HepG2 (cell line): ENCODE measurements around the gene CD86. TPM values are rescaled to one million over a fixed set of nuclear protein-coding genes. Genes with fewer than 3 reads are reported as not detected.
"Not testable (repeated sequence)": the region's sequence is repeated elsewhere in the genome, so short reads cannot be mapped to it uniquely, and the experiment has no call there.

ENCODE experiments used
- ATAC-seq: fragments of 200-7000 bp; cut with Tn5 transposase; 3 replicates; pipeline ENCODE4 v1.9.1; 2020; ENCODE audit warnings: mild to moderate bottlenecking, moderate library complexity
- BruUV-seq: library from RNA; stranded (reverse); fragments of 400-500 nt; replicated peaks from 2 replicates; lab custom pipeline; 2021; lab: Mats Ljungman, UMichigan
- CTCF ChIA-PET: fragments of 300-600 bp; formaldehyde crosslinking; extraction: SDS; loops from one replicate; lab custom pipeline; 2021; ENCODE audit warnings: low total read pairs, inconsistent platforms, low intra/inter-chr PET ratio; lab: Yijun Ruan, JAX
- POLR2A ChIA-PET: fragments of 350-600 bp; sonication (Branson Sonifier 250); formaldehyde crosslinking; loops from one replicate; lab custom pipeline; 2020; ENCODE audit warnings: antibody characterized with exemption, inconsistent platforms; lab: Yijun Ruan, JAX
- DNase-seq: peaks from one replicate; pipeline ENCODE4 v3.0.0-alpha.2; 2015; ENCODE audit warnings: low spot score
- FAIRE-seq: peaks from 3 replicates; lab custom pipeline; 2011; peaks lifted over from hg19 to GRCh38; lab: Jason Lieb, UNC
- H2AFZ ChIP-seq: one replicate; pipeline ENCODE4 v1.6.1; 2011; ENCODE audit warnings: low read length, inconsistent platforms
- H3K27ac ChIP-seq: fragments of 300-600 bp; 3 replicates; pipeline ENCODE4 v1.8.0; 2011; ENCODE audit warnings: mixed run types, mild to moderate bottlenecking, mixed read lengths, low read length, inconsistent platforms; ENCODE audit not compliant: insufficient read depth; ENCODE audit errors: extremely low read length
- H3K27me3 ChIP-seq, 2 experiments: fragments of 200-600 bp in 1 of 2; 2 replicates in 1 of 2; 3 replicates in 1 of 2; pipeline versions ENCODE4 v1.6.0 to v1.8.0; 2011; ENCODE audit warnings: low read length in 2 of 2, mild to moderate bottlenecking in 2 of 2, moderate library complexity in 2 of 2, inconsistent platforms in 1 of 2; ENCODE audit not compliant: insufficient read depth in 2 of 2, control insufficient read depth in 1 of 2
- H3K36me3 ChIP-seq, 2 experiments: fragments of 200-600 bp in 1 of 2; replicated peaks in 1 of 2; 2 replicates in 1 of 2; 3 replicates in 1 of 2; pipeline versions ENCODE4 v1.5.1 to v1.8.0; 2011; ENCODE audit warnings: low read length in 2 of 2, inconsistent platforms in 1 of 2; ENCODE audit not compliant: insufficient read depth in 2 of 2, control insufficient read depth in 1 of 2
- H3K4me1 ChIP-seq: 2 replicates; pipeline ENCODE4 v1.5.1; 2012; ENCODE audit warnings: low read length, inconsistent platforms; ENCODE audit not compliant: insufficient read depth
- H3K4me2 ChIP-seq: 2 replicates; pipeline ENCODE4 v1.6.0; 2011; ENCODE audit warnings: low read depth, low read length, inconsistent platforms
- H3K4me3 ChIP-seq, 3 experiments: fragments of 200-600 bp in 1 of 3; sonication (generic), shearing (Covaris generic) in 1 of 3; replicated peaks in 1 of 3; 2 replicates each; pipeline ENCODE4 v1.5.1; 2011 to 2016; ENCODE audit warnings: low read length in 3 of 3, inconsistent platforms in 2 of 3, low read depth in 2 of 3, mild to moderate bottlenecking in 2 of 3, control low read depth in 1 of 3, mixed read lengths in 1 of 3; ENCODE audit not compliant: insufficient read depth in 1 of 3
- H3K79me2 ChIP-seq: one replicate; pipeline ENCODE4 v1.6.1; 2011; ENCODE audit warnings: low read length, inconsistent platforms; ENCODE audit not compliant: insufficient read depth
- H3K9ac ChIP-seq: 2 replicates; pipeline ENCODE4 v1.6.0; 2011; ENCODE audit warnings: mild to moderate bottlenecking, low read depth, low read length, inconsistent platforms; ENCODE audit not compliant: insufficient read depth
- H3K9me3 ChIP-seq: 2 replicates; pipeline ENCODE4 v1.5.1; 2012; ENCODE audit warnings: mild to moderate bottlenecking, low read length
- H4K20me1 ChIP-seq: 2 replicates; pipeline ENCODE4 v1.6.0; 2011; ENCODE audit warnings: inconsistent platforms, mild to moderate bottlenecking, low read length, moderate library complexity; ENCODE audit not compliant: insufficient read depth
- EHMT2 ChIP-seq: fragments of 200-600 bp; sonication (generic); IDR thresholded peaks from 2 replicates; pipeline ENCODE4 v1.7.0; 2017; ENCODE audit warnings: antibody characterized with exemption, low read depth, low read length, borderline replicate concordance
- FOXJ3 ChIP-seq: sonication (generic); formaldehyde crosslinking; IDR thresholded peaks from 2 replicates; pipeline ENCODE4 v1.4.0; 2020; ENCODE audit warnings: missing genetic modification reagents, mild to moderate bottlenecking, borderline replicate concordance
- MED1 ChIP-seq: sonication (generic); formaldehyde crosslinking; IDR thresholded peaks from 2 replicates; pipeline ENCODE4 v1.4.0; 2020; ENCODE audit warnings: missing genetic modification reagents
- NCOA1 ChIP-seq: sonication (generic); formaldehyde crosslinking; IDR thresholded peaks from 2 replicates; pipeline ENCODE4 v1.9.0; 2021; ENCODE audit warnings: missing genetic modification reagents
- NCOA2 ChIP-seq: sonication (generic); formaldehyde crosslinking; IDR thresholded peaks from 2 replicates; pipeline ENCODE4 v1.8.0; 2022; ENCODE audit warnings: inconsistent platforms
- REPIN1 ChIP-seq: sonication (generic); formaldehyde crosslinking; IDR thresholded peaks from 2 replicates; pipeline ENCODE4 v1.8.0; 2022; ENCODE audit warnings: missing genetic modification reagents, low read depth, mild to moderate bottlenecking, borderline replicate concordance
- RFX1 ChIP-seq: fragments of 450-650 bp; IDR thresholded peaks from 2 replicates; pipeline ENCODE4 v1.6.1; 2017
- SRSF4 ChIP-seq: fragments of 200-400 bp; formaldehyde crosslinking; IDR thresholded peaks from one replicate; pipeline ENCODE4 v1.6.1; 2018; ENCODE audit warnings: mild to moderate bottlenecking, low read depth, low read length, moderate library complexity; ENCODE audit not compliant: poor library complexity, severe bottlenecking
- TEAD2 ChIP-seq: sonication (generic); formaldehyde crosslinking; IDR thresholded peaks from 2 replicates; pipeline ENCODE4 v1.9.0; 2021; ENCODE audit warnings: missing genetic modification reagents
- ZNF33B ChIP-seq: sonication (generic); formaldehyde crosslinking; IDR thresholded peaks from 2 replicates; pipeline ENCODE4 v1.5.1; 2020; ENCODE audit warnings: mild to moderate bottlenecking, missing genetic modification reagents
- ZNF724P ChIP-seq: sonication (generic); formaldehyde crosslinking; IDR thresholded peaks from 2 replicates; pipeline ENCODE4 v1.8.0; 2022; ENCODE audit warnings: missing genetic modification reagents, borderline replicate concordance
- ZNF816 ChIP-seq: sonication (generic); formaldehyde crosslinking; IDR thresholded peaks from 2 replicates; pipeline ENCODE4 v1.8.0; 2022; ENCODE audit warnings: missing genetic modification reagents, mild to moderate bottlenecking, borderline replicate concordance
- WGBS: methylation state at CpG from one replicate; pipeline ENCODE4 v1.1.6; 2017; ENCODE audit warnings: low lambda C conversion rate; 5-methylcytosine and 5-hydroxymethylcytosine counted together
- in situ Hi-C: cut with HindIII; loops from 2 replicates; pipeline ENCODE4 v1.10.0; 2017; ENCODE audit warnings: low pct_unique_long_range_greater_than_20kb; ENCODE audit not compliant: extremely low pct_ligation_motif_present
- intact Hi-C: fragments of 100-400 bp; cut with micrococcal nuclease; formaldehyde crosslinking; loops from one replicate; pipeline ENCODE4 v1.10.0; 2022; ENCODE audit not compliant: unreplicated experiment
- polyA plus RNA-seq, 8 experiments: library from polyadenylated mRNA; depleted of rRNA in 3 of 8; stranded (reverse) in 7 of 8; unstranded in 1 of 8; fragments of >200 nt; fragmentation: Illumina TruSeq in 4 of 8; extraction: Trizol in 4 of 8; gene quantifications; 2 replicates each; pipeline versions ENCODE4 v1.2.1 to v1.2.3, GENCODE V29; 2011 to 2016; ENCODE audit warnings: low read depth in 4 of 8, missing spikeins in 1 of 8, mixed read lengths in 1 of 8; ENCODE audit not compliant: insufficient read depth in 1 of 8
- total RNA-seq, 5 experiments: library from RNA; depleted of rRNA; stranded (reverse); fragments of >200 nt; fragmentation: Illumina TruSeq; extraction: Trizol; gene quantifications; 2 replicates each; pipeline ENCODE4 v1.2.3, GENCODE V29; 2016; ENCODE audit warnings: low read depth in 1 of 5
- TF ChIP-seq, protein P1 (sequence below): IDR thresholded peaks from 2 replicates; pipeline ENCODE4 v1.6.1; 2016; ENCODE audit warnings: low read depth, borderline replicate concordance
- TF ChIP-seq, protein P2 (sequence below), 2 experiments: sonication (generic) in 1 of 2; formaldehyde crosslinking in 1 of 2; IDR thresholded peaks; 2 replicates each; pipeline versions ENCODE4 v1.6.1 to v1.9.0; 2014 to 2022; ENCODE audit warnings: antibody characterized with exemption in 1 of 2, borderline replicate concordance in 1 of 2, inconsistent platforms in 1 of 2, low read depth in 1 of 2, missing genetic modification reagents in 1 of 2
- TF ChIP-seq, protein P3 (sequence below): sonication (generic); formaldehyde crosslinking; IDR thresholded peaks from 2 replicates; pipeline ENCODE4 v1.5.0; 2020; ENCODE audit warnings: missing genetic modification reagents

Gene CD86
- total and polyA plus RNA-seq, 2 of the 13 experiments (the other 11 are each of a cell fraction or from before 2014, with no cell fraction given) = not detected

DNA sequence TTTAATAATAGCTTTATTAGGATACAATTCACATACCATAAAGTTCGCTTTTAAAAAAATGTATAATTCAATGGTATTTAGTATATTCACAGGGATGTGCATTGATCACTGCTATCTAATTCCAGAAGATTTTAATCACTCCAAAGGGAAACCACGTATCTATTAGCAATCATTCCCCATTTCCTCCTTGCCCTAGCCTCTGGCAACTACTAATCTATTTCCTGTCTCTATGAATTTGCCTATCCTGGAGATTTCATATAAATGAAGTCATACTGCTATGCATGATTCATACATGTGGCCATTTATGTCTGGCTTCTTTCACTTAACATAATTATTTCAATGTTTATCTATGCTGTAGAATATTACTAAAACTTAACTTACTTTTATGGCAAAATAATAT lies 96.3 kb downstream of the CD86 start:
- POLR2A ChIA-PET = no interaction called here

DNA sequence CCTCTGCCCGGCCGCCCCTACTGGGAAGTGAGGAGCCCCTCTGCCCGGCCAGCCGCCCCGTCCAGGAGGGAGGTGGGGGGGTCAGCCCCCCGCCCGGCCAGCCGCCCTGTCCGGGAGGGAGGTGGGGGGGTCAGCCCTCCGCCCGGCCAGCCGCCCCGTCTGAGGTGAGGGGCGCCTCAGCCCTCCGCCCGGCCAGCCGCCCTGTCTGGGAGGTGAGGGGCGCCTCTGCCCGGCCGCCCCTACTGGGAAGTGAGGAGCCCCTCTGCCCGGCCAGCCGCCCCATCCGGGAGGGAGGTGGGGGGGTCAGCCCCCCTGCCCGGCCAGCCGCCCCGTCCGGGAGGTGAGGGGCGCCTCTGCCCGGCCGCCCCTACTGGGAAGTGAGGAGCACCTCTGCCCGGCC lies 109.8 kb downstream of the CD86 start:
- H4K20me1 ChIP-seq, H2AFZ ChIP-seq, ATAC-seq, H3K4me1 ChIP-seq, H3K36me3 ChIP-seq, FAIRE-seq, H3K9me3 ChIP-seq, H3K27me3 ChIP-seq, intact Hi-C loops, CTCF ChIA-PET, H3K4me3 ChIP-seq, H3K4me2 ChIP-seq, H3K9ac ChIP-seq, DNase-seq, BruUV-seq, in situ Hi-C loops, H3K79me2 ChIP-seq, H3K27ac ChIP-seq, POLR2A ChIA-PET: not testable (repeated sequence)
- WGBS = no CpG with 5 or more reads among the region's 31 CpGs

More for the DNA sequence above, 96.3 kb downstream of the CD86 start:
- Histone ChIP-seq H3K27ac (no peak overlapping the region), H3K4me1 (no peaks in the 10 kb centered on the region), H3K9ac (no peak overlapping the region), H3K4me3 (no peak overlapping the region), H3K9me3 (peaks cover 31% of the 10 kb centered on the region), H3K4me2 (no peak overlapping the region), H2AFZ (no peak overlapping the region), H3K36me3 (no peaks in the 10 kb centered on the region), H3K27me3 (no peaks in the 10 kb centered on the region), H4K20me1 (no peaks in the 10 kb centered on the region), H3K79me2 (no peaks in the 10 kb centered on the region)
- intact Hi-C loops = no loop called here
- DNase-seq (no peak), ATAC-seq (no peak), FAIRE-seq (no peak)
- CTCF ChIA-PET = no interaction called here
- no peak for TF ChIP-seq SRSF4
- no peak for TF ChIP-seq NCOA2 (CRISPR knock-in tag)
- TF ChIP-seq ZNF724P (CRISPR knock-in tag) = no peak
- TF ChIP-seq, protein P1, sequence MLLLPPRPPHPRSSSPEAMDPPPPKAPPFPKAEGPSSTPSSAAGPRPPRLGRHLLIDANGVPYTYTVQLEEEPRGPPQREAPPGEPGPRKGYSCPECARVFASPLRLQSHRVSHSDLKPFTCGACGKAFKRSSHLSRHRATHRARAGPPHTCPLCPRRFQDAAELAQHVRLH (CRISPR knock-in tag) = no peak
- no peak for TF ChIP-seq MED1 (CRISPR knock-in tag)
- TF ChIP-seq TEAD2 (CRISPR knock-in tag) = no peak
- TF ChIP-seq REPIN1 (CRISPR knock-in tag) = no peak
- no peak for TF ChIP-seq EHMT2
- TF ChIP-seq, protein P2, sequence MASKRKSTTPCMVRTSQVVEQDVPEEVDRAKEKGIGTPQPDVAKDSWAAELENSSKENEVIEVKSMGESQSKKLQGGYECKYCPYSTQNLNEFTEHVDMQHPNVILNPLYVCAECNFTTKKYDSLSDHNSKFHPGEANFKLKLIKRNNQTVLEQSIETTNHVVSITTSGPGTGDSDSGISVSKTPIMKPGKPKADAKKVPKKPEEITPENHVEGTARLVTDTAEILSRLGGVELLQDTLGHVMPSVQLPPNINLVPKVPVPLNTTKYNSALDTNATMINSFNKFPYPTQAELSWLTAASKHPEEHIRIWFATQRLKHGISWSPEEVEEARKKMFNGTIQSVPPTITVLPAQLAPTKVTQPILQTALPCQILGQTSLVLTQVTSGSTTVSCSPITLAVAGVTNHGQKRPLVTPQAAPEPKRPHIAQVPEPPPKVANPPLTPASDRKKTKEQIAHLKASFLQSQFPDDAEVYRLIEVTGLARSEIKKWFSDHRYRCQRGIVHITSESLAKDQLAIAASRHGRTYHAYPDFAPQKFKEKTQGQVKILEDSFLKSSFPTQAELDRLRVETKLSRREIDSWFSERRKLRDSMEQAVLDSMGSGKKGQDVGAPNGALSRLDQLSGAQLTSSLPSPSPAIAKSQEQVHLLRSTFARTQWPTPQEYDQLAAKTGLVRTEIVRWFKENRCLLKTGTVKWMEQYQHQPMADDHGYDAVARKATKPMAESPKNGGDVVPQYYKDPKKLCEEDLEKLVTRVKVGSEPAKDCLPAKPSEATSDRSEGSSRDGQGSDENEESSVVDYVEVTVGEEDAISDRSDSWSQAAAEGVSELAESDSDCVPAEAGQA (IDR thresholded peaks at IDR 0.05; ENCODE audit: low read depth) = no peak
- TF ChIP-seq, protein P2 (CRISPR knock-in tag; IDR thresholded peaks at IDR 0.05; ENCODE audit: borderline replicate concordance) = no peak
- TF ChIP-seq, protein P3, sequence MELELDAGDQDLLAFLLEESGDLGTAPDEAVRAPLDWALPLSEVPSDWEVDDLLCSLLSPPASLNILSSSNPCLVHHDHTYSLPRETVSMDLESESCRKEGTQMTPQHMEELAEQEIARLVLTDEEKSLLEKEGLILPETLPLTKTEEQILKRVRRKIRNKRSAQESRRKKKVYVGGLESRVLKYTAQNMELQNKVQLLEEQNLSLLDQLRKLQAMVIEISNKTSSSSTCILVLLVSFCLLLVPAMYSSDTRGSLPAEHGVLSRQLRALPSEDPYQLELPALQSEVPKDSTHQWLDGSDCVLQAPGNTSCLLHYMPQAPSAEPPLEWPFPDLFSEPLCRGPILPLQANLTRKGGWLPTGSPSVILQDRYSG (CRISPR knock-in tag) = no peak
- TF ChIP-seq FOXJ3 = no peak
- no peak for TF ChIP-seq ZNF816
- TF ChIP-seq ZNF33B (CRISPR knock-in tag) = no peak
- TF ChIP-seq NCOA1 = no peak
- no peak for TF ChIP-seq RFX1
- in situ Hi-C loops = no loop called here
- no TSS peak for BruUV-seq
- 2% methylated on average over 2 of the region's 2 CpGs for WGBS
